Astrocyte (in vitro differentiated cells and primary cell): ENCODE data around the gene SRI. TPM values are rescaled to one million over a fixed set of nuclear protein-coding genes. Genes with fewer than 3 reads are reported as not detected.

ENCODE experiments used
- DNase-seq: peaks from one replicate; pipeline ENCODE4 v3.0.0-alpha.2; 2010; ENCODE audit warnings: low read depth
- FAIRE-seq: peaks from 2 replicates; lab custom pipeline; 2011; peaks lifted over from hg19 to GRCh38; lab: Jason Lieb, UNC
- H2AFZ ChIP-seq: 2 replicates; pipeline ENCODE4 v1.6.0; 2012; ENCODE audit warnings: low read depth, low read length, inconsistent platforms
- H3K27ac ChIP-seq: 2 replicates; pipeline ENCODE4 v1.5.1; 2011; ENCODE audit warnings: low read depth, low read length, inconsistent platforms
- H3K27me3 ChIP-seq: 2 replicates; pipeline ENCODE4 v1.6.0; 2011; ENCODE audit warnings: low read length, inconsistent platforms; ENCODE audit not compliant: insufficient read depth
- H3K36me3 ChIP-seq: 2 replicates; pipeline ENCODE4 v1.5.1; 2011; ENCODE audit warnings: low read length, inconsistent platforms; ENCODE audit not compliant: insufficient read depth
- H3K4me1 ChIP-seq: 2 replicates; pipeline ENCODE4 v1.5.1; 2011; ENCODE audit warnings: low read length, inconsistent platforms; ENCODE audit not compliant: insufficient read depth
- H3K4me2 ChIP-seq: 2 replicates; pipeline ENCODE4 v1.6.0; 2012; ENCODE audit warnings: low read length, inconsistent platforms
- H3K4me3 ChIP-seq: 2 replicates; pipeline ENCODE4 v1.5.1; 2011; ENCODE audit warnings: low read depth, mild to moderate bottlenecking, low read length, inconsistent platforms; ENCODE audit not compliant: insufficient read depth
- H3K79me2 ChIP-seq: 2 replicates; pipeline ENCODE4 v1.6.0; 2012; ENCODE audit warnings: mild to moderate bottlenecking, low read length, inconsistent platforms; ENCODE audit not compliant: insufficient read depth
- H3K9ac ChIP-seq: 2 replicates; pipeline ENCODE4 v1.6.0; 2012; ENCODE audit warnings: mild to moderate bottlenecking, low read length, inconsistent platforms
- H3K9me3 ChIP-seq: 2 replicates; pipeline ENCODE4 v1.5.1; 2012; ENCODE audit warnings: low read depth, mild to moderate bottlenecking, low read length, inconsistent platforms; ENCODE audit not compliant: insufficient read depth
- H4K20me1 ChIP-seq: 2 replicates; pipeline ENCODE4 v1.6.0; 2012; ENCODE audit warnings: low read length, inconsistent platforms; ENCODE audit not compliant: insufficient read depth
- H3K27ac Mint-ChIP-seq: one replicate; pipeline ENCODE4 v1.8.0; 2021; ENCODE audit warnings: mild to moderate bottlenecking, mixed read lengths; ENCODE audit not compliant: unreplicated experiment
- H3K27me3 Mint-ChIP-seq: one replicate; pipeline ENCODE4 v1.8.0; 2021; ENCODE audit warnings: low read depth, mixed read lengths; ENCODE audit not compliant: unreplicated experiment
- H3K36me3 Mint-ChIP-seq: one replicate; pipeline ENCODE4 v1.8.0; 2021; ENCODE audit warnings: low read depth, mixed read lengths; ENCODE audit not compliant: unreplicated experiment
- H3K4me1 Mint-ChIP-seq: one replicate; pipeline ENCODE4 v1.8.0; 2021; ENCODE audit warnings: low read depth, mixed read lengths; ENCODE audit not compliant: unreplicated experiment
- H3K4me3 Mint-ChIP-seq: one replicate; pipeline ENCODE4 v1.8.0; 2021; ENCODE audit warnings: mild to moderate bottlenecking, moderate library complexity, mixed read lengths; ENCODE audit not compliant: unreplicated experiment
- H3K9me3 Mint-ChIP-seq: one replicate; pipeline ENCODE4 v1.8.0; 2021; ENCODE audit warnings: mild to moderate bottlenecking, mixed read lengths; ENCODE audit not compliant: unreplicated experiment
- CTCF ChIP-seq: IDR thresholded peaks from 2 replicates; pipeline ENCODE4 v1.5.1; 2011; ENCODE audit warnings: low read depth, mild to moderate bottlenecking, inconsistent platforms, low read length, moderate library complexity; ENCODE audit not compliant: insufficient read depth
- EZH2 ChIP-seq: IDR thresholded peaks from 2 replicates; pipeline ENCODE4 v1.6.1; 2012; ENCODE audit warnings: mild to moderate bottlenecking, low read length, inconsistent platforms; ENCODE audit not compliant: insufficient read depth
- total RNA-seq: library from RNA; stranded (reverse); gene quantifications from 2 replicates; pipeline ENCODE4 v1.2.1, GENCODE V29; 2021

SRI gene
- total RNA-seq, 1 donor from 2014 or later = 139 TPM

DNA sequence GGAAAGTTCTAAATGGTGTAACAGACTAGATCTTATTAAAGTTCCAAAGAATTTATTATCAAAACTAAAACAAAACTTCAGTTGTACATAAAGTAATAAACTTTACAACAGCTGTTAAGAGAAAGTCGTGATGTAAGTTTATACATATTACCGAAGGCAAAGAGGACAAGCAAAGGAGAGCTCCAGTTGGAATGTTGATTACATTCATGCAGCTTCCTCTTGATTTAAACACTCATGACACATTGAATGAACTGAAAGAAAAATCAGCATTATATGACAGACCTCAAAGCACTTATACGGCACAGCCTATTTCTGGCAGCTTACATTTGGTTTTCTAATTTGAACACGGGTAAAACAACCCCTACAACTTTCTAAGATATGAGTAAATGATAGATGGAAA, 13.6 kb downstream of the SRI start:
- Histone ChIP-seq H3K9me3 (no peaks in the 10 kb centered on the region), H3K9ac (no peak overlapping the region), H3K4me3 (no peak overlapping the region), H3K4me2 (no peak overlapping the region), H3K36me3 (peaks cover 53% of the 10 kb centered on the region), H2AFZ (no peak overlapping the region), H4K20me1 (peaks cover 6% of the 10 kb centered on the region), H3K27me3 (no peaks in the 10 kb centered on the region), H3K27ac (no peak overlapping the region), H3K4me1 (no peaks in the 10 kb centered on the region), H3K79me2 (no peaks in the 10 kb centered on the region)
- Mint-ChIP-seq H3K4me1 (no peaks in the 10 kb centered on the region), H3K27me3 (no peaks in the 10 kb centered on the region), H3K27ac (no peak overlapping the region), H3K4me3 (no peak overlapping the region), H3K36me3 (peaks cover 12% of the 10 kb centered on the region), H3K9me3 (no peaks in the 10 kb centered on the region)
- DNase-seq = no peak
- no peak for FAIRE-seq
- no peak for TF ChIP-seq EZH2
- TF ChIP-seq CTCF = no peak

DNA sequence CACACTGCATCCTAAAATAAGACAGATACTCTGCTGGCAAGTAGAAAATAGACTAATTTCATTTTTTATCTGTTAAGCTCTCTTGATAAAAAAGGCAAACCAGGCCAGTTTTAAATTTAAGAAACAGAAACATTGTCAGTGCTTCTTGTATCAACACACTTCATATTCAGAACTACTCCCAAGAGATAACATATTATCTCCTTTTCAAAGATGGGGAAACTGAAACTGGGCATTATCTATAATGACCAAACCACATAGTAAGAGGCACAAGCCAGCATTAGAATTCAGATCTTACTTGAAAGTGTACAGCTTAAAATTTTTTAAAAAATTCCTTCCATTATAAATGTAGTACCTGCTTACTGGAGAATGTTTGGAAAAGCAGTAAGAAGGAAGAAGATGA, 14.7 kb downstream of the SRI start:
- H3K36me3 Mint-ChIP-seq = peaks cover 12% of the 10 kb centered on the region
- H3K4me1 ChIP-seq = no peaks in the 10 kb centered on the region
- H3K27ac Mint-ChIP-seq = no peak overlapping the region
- FAIRE-seq (no peak), DNase-seq (no peak)
- H3K9me3 ChIP-seq = no peaks in the 10 kb centered on the region
- peaks cover 6% of the 10 kb centered on the region for H4K20me1 ChIP-seq
- TF ChIP-seq EZH2 (no peak), CTCF (no peak)
- H3K4me3 ChIP-seq = no peak overlapping the region
- H3K9ac ChIP-seq = no peak overlapping the region
- H3K4me2 ChIP-seq = no peak overlapping the region
- no peak overlapping the region for H2AFZ ChIP-seq
- H3K36me3 ChIP-seq = peaks cover 51% of the 10 kb centered on the region
- H3K4me1 Mint-ChIP-seq = no peaks in the 10 kb centered on the region
- no peaks in the 10 kb centered on the region for H3K27me3 Mint-ChIP-seq
- no peaks in the 10 kb centered on the region for H3K79me2 ChIP-seq
- no peak overlapping the region for H3K27ac ChIP-seq
- no peaks in the 10 kb centered on the region for H3K27me3 ChIP-seq
- no peaks in the 10 kb centered on the region for H3K9me3 Mint-ChIP-seq
- H3K4me3 Mint-ChIP-seq = no peak overlapping the region

DNA sequence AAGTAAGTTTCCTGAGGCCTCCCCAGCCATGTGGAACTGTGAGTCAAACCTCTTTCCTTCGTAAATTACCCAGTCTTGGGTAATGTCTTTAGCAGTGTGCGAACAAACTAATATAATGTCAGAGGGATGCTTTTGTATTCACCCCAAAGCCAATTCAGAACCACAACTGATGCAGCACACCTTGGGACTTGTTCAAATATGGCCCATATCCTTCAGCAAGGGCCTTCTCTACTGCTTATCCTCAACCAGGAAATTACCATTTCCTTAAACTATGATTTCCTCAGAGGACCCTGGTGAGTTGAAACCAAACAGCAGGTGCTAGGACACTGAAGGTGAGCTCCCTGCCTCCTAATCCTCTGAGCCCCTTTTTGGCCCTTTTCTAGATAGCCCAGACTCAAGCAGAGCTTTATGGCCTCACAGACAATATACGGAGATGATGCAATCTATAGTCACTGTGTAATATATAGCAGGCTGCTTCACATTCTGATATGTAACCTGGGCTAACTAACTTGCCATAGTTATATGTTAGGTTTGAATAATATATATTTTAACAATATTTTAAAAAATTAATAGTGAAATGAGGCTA, 15.2 kb downstream of the SRI start:
- H3K27ac Mint-ChIP-seq = no peak overlapping the region
- no peaks in the 10 kb centered on the region for H3K27me3 Mint-ChIP-seq
- Histone ChIP-seq H3K27me3 (no peaks in the 10 kb centered on the region), H3K4me3 (no peak overlapping the region), H3K4me2 (no peak overlapping the region), H3K79me2 (no peaks in the 10 kb centered on the region), H3K9me3 (no peaks in the 10 kb centered on the region), H4K20me1 (peaks cover 6% of the 10 kb centered on the region), H3K9ac (no peak overlapping the region), H2AFZ (no peak overlapping the region), H3K27ac (no peak overlapping the region), H3K36me3 (peaks cover 48% of the 10 kb centered on the region), H3K4me1 (no peaks in the 10 kb centered on the region)
- H3K4me3 Mint-ChIP-seq = no peak overlapping the region
- TF ChIP-seq CTCF (no peak), EZH2 (no peak)
- H3K4me1 Mint-ChIP-seq = no peaks in the 10 kb centered on the region
- DNase-seq (no peak), FAIRE-seq (no peak)
- H3K9me3 Mint-ChIP-seq = no peaks in the 10 kb centered on the region
- peaks cover 12% of the 10 kb centered on the region for H3K36me3 Mint-ChIP-seq
